Smooth muscle cell of the brain vasculature (primary cell): ENCODE results near the gene CYP3A4.
"Not testable (repeated sequence)": the region's sequence is repeated elsewhere in the genome, so short reads cannot be mapped to it uniquely, and the experiment has no call there.

Experiments used
- DNase-seq: peaks from one replicate; pipeline ENCODE4 v3.0.0-alpha.2; 2012; ENCODE audit warnings: low read depth, low spot score

Gene CYP3A4

DNA sequence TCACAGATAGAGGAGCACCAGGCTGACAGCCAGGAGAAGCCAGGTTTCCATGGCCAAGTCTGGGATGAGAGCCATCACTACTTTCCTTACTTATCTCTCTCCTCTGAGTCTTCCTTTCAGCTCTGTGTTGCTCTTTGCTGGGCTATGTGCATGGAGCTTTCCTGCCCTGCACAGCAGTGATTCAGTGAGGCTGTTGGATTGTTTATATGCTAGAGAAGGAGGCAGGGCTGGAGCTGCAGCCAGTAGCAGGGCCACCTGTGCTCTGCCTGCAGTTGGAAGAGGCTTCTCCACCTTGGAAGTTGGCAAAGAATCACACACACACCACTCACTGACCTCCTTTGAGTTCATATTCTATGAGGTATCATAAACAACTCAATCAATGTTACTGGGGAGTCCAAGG, at the start of gene CYP3A4:
CYP3A4 (minus strand) TSS at position 178 of the 400 bp plus-strand sequence; CDS start at position 75, 103 bp downstream.
- no peak for DNase-seq

DNA sequence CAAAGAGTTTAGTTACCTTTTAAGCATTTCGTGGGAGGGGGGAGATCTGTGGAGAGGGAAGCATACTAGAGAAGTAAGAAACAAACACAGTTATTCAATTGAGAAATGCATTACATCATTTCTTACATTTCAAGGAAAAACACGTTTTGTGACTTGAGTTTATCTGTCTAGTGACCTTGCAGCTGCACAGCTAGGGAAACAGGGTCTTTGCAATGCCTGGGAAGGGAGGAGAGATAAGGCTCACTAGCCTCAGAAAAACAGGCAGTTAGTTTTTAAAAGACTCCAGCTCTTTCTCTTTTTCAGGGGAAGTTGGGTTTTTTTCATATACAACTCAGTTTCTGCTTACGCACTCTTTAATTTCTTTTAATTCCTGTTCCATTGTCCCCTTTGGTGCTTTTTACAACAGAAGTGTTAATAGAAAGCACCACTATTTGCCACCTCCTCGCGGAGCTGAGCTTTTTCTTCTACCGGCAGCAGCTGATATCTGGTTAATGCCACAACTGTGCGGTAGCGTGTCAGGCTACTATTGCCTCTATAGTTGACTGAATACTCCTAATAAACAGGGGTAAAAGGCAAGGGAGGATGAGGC, 49.4 kb upstream of the CYP3A4 start:
- no peak for DNase-seq

DNA sequence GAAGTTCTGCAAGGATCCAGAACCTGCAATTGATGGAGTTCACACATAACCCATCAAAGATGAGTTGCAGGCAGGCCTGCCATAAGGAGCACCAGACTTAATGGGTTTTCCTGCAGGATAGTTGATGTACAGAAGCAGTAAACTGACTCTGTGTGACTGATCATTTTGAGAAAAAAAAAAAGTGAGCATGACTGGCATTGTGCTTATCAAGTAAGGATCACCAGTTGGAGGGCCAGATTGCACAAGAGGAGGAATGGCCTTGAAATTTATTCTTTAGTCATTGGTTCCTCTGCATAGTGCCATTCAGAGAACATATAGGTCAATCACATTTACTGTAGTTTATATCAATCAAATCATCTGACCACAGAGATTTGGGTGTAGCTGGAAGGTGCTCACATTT, 47.6 kb upstream of the CYP3A4 start:
- DNase-seq: no peak

DNA sequence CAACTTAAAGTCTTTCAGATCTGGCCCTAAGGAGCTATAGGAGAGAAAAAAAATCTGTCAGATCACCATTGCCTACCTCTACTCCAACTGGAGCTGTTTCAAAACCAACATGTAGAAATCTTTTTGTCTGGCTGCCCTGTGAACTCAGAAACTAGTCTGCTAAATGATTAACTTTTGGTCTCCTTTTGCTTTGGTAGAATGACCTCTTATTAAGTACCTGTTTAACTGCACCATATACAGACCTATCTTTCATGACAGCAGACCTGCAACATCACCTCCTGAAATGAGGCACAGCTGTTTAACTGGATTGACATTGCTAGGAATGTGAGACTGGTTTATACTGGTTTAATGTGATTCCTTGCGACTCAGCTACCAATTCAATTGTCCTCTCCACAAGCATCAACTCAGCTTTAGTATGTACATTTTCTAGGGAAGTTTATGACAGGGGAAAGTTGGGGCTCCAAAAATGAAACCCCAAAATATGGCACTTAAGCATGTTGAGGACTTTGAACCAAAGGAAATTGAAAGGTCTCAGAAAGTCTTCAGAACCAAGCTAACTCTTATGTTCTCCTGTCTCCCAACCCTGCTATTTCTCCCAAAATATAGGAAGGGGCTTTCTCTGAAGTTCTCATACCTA, 45.7 kb upstream of the CYP3A4 start:
- no peak for DNase-seq

DNA sequence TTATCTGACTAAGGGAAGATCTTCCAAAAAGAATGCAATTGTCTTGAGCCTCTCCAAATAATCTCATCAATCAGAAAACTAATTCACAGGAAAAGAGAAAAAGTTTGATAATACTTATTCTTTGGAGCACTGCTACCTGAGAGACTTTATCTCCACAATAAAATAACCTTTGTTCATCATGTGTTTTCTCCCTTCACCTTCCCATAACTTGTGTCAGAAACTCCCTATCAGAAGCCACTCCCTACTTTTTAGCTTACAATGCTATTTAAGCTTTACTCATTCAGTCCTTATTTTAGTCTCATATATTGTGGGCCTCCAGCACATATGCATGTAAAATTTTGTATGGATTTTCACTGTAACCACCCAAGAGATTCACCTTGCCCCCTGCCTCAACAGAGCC, 44.8 kb upstream of the CYP3A4 start:
- DNase-seq: no peak

DNA sequence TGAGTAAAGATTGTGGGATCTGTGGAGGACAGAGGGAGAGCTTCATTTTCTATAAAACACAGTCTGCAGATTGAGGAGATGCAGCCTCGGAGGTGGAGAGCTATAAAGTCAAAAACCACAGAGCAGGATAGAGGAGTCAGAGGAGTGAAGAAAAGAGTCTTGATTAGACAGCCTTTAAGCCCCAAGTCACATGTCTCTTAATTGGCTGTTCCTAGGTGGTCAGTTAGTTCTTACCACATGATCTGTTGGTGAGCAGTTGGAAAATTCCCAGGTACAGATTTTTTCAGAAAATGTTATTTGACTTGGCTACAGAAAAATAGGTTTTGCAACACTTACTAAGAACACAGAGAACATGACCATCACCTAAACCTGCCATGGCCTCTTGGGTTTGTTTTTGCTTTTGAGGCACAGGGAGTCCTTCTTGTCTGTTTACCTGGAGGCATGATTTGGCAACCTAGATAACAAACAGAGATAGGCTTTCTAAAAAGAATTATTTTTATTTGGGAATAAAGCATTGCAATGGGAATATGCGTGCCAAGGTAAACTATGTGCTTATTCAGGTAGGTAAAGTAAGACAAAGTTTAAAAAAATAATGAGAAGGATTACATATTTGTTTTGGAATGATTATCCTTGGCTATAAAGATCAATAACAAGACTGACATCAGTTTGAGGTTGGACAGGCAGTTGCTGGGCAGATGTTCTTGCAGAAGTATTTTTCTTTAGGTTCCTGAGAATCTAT, 43.2 kb upstream of the CYP3A4 start:
- no peak for DNase-seq

DNA sequence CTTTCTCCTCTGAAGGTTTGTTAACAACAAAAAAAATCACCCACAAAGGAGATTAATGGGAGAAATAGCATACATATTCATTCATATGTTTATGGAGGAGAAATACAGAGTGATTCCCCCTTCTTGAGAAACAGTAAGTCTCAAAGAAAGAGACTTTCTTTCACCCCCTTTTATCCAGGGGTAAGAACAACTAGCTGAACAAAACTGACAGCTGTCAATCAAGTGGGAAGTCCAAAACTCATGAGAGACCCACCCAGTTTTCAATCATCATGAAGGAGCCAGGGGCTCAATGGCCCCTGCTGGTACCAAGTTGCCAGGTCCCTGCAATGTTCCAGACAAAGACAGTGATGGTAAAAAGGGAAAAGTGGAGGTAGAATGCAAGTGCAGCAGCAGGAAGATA, 41.9 kb upstream of the CYP3A4 start:
- no peak for DNase-seq

DNA sequence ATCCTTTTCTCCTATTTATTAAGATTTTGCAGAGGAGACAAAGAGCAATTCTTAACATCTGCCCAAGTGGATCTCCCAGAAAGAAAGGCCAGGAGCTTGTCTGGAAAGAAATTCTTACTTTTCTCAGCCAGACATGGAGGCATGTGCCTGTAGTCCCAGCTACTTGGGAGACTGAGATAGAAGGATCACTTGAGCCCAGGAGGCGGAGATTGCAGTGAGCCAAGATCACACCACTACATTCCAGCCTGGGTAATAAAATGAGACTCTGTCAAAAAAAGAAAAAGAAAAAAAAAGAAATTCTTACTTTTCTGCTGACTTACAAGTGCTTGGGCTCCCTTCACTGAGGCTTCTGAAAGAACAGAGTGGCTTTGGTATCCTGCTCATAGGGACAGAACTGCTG, 41.5 kb upstream of the CYP3A4 start:
- no peak for DNase-seq

DNA sequence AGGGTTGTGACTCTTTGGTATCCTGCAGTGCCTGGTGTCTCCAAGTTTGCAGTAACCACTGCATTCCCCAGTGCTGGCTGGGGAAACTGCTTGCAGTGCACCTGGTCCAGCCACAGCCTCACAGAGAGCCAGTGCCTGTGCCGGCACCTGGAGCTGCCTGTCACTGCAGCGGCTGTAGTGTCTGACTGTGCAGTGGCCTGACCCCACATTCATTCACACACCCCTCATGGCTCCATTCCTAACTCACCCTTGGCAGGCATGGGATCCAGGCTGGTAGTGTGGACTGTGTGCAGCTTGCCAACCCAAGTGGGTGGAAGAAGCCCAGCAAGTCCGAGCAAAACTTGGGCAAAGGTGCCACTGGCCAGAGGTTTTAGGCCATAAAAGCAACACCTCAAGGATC, 40.1 kb upstream of the CYP3A4 start:
- no peak for DNase-seq

DNA sequence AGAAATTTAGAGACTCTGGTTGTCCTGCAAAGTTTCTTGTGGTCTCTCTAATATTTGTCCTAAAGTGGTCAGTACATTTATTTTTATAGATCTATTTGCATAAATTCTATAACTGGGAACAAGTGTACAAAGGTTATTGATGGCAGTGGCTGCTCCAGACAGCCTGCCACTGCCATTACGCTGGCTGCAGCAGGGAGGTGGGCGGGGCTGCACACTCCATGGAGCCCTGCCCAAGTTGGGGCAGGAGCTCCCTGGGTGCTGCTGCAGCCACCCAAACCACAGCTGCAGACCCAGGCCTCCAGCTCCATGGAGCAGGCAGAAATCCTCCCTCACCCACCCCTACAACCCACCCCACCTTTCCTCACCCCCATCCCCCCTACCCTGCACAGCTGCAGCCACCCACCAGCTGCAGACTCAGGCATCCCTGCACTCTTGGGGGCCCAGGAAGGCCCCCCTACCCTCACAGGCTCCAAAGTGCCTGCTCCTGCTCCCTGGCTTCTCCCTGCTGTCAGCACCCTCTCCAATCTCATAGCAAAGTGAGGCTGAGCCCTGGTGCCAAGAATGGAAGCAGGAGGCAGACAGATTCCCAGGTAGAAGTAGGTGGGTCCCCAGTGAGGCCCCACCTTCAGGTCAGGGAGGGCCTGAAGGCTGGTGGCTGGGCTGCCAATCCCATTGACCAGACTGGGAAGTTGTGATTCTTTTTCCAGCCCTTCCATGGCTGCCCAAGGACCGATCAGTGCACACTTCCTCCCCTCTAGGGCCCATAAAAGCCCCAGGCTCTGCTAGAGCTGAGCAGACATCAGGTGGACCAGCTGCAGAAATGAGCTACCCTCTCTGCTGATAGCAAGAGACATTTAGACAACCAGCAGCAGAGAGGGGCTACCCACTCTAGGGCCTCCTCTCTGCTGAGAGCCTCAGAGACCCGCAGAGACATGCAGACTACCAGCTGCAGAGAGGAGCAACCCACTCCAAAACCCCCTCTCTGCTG, 39.0 kb upstream of the CYP3A4 start:
- DNase-seq: no peak

DNA sequence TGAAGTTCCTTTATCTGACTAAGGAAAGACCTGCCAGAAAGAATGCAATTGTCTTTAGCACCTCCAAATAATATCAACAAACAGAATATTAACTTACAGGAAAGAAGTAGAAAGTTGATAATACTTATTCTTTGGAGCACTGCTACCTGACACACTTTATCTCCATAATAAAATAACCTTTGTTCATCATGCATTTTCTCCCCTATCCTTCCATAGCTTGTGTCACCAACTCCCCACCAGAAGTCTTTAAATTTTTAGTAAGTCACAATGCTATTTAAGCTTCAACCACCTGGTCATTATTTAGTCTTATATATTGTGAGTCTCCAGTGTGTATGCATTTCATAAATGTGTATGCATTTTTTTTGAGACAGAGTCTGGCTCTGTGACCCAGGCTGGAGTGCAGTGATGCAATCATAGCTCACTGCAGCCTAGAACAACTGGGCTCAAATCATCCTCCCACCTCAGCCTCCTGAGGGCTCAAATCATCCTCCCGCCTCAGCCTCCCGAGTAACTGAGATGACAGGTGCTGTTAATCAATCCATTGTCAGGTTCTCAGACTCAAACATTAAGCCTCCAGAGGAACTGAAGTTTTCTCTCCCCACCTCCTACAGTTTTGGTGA, 36.5 kb upstream of the CYP3A4 start:
- no peak for DNase-seq

DNA sequence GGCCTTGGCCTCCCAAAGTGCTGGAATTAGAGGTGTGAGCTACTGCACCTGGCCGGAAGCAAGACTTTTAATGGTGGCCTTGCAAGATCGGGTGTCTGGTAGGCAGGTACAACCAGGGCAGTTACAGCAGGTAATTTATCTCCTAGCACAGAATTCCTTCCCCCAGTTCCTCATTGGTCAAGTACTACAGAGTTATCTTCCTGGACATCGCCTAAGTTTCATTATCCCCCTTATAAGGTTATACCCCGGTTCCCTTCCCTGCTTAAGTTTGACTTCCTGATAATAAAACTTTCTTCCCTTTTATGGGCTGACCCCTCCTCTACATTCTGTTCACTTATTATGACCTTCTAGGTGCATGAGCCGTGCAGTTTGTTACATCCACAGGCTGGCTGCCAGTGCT, 24.8 kb upstream of the CYP3A4 start:
- DNase-seq: no peak

DNA sequence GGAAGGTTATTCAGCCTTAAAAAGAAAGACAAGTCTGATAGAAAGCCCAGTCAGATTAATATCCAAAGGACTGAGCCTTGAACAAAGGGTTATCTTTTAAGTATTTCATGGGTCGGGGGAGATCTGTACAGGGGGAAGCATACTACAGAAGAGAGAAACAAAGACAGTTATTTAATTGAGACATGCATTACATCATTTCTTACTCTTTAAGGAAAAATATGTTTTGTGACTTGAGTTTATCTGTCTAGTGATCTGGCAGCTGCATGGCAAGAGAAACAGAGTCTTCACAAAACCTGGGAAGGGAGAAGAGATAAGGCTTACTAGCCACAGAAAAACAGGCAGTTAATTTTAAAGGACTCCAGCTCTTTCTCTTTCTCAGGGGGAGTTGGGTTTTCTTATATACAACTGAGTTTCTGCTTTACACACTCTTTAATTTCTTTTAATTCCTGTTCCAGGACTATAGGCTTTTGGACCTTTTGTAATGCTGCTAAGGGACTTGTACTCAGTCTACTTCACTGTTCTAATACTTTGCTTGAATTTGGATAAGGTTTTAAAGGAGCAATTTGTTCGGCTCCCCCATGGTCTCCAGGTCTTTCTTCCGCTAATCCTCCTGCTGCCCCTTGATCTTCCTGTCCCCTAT, 23.0 kb upstream of the CYP3A4 start:
- DNase-seq: no peak

DNA sequence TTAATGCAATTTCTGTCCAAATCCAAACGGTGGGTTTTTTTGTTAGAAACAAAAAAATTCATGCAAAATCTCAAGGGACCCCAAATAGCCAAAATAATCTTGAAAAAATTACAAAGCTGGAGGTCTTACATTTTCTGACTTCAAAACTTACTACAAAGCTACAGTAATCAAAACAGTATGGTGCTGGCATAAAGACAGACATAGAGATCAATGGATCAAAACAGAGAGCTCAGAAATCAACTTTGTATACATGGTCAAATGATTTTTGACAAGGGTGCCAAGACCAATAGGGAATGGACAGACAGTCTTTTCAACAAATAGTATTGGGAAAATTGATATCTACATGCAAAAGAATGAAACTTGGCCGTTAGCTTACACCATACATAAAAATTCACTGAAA, 21.7 kb upstream of the CYP3A4 start:
- no peak for DNase-seq

DNA sequence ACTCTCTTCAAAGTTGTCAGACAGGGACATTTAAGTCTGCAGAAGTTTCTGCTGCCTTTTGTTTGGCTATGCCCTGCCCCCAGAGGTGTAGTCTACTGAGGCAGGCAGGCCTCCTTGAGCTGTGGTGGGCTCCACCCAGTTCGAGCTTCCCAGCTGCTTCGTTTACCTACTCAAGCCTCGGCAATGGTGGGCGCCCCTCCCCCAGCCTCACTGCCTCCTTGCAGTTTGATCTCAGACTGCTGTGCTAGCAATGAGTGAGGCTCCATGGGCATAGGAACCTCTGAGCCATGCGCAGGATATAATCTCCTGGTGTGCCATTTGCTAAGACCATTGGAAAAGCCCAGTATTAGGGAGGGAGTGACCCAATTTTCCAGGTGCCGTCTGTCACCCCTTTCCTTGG, 19.1 kb upstream of the CYP3A4 start:
- not testable (repeated sequence) for DNase-seq

DNA sequence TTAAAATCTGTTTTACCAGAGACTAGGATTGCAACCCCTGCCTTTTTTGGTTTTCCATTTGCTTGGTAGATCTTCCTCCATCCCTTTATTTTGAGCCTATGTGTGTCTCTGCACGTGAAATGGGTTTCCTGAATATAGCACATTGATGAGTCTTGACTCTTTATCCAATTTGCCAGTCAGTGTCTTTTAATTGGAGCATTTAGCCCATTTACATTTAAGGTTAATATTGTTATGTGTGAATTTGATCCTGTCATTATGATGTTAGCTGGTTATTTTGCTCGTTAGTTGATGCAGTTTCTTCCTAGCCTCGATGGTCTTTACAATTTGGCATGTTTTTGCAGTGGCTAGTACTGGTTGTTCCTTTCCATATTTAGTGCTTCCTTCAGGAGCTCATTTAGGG, 17.4 kb upstream of the CYP3A4 start:
- DNase-seq: not testable (repeated sequence)

DNA sequence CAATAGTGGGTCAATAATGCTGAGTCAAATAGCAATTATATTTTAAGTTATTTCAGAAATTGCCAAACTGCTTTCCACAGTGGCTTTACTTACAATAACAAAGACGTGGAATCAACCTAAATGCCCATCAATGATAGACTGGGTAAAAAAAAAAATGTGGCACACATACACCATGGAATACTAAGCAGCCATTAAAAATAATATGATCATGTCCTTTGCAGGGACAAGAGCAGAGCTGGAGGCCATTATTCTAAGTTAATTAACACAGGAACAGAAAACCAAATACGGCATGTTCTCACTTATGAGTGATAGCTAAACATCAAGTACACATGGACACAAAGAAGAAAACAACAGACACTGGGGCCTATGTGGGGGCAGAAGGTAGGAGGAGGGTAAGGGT, 15.0 kb upstream of the CYP3A4 start:
- no peak for DNase-seq

DNA sequence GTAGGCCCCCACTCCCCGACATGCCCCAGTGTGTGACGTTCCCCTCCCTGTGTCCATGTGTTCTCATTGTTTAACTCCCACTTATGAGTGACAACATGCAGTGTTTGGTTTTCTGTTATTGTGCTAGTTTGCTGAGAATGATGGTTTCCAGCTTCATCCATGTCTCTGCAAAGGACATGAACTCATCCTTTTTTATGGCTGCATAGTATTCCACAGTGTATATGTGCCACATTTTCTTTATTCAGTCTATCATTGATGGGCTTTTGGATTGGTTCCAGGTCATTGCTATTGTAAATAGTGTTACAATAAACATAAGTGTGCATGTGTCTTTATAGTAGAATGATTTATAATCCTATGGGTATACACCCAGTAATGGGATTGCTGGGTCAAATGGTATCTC, 11.9 kb upstream of the CYP3A4 start:
- not testable (repeated sequence) for DNase-seq

DNA sequence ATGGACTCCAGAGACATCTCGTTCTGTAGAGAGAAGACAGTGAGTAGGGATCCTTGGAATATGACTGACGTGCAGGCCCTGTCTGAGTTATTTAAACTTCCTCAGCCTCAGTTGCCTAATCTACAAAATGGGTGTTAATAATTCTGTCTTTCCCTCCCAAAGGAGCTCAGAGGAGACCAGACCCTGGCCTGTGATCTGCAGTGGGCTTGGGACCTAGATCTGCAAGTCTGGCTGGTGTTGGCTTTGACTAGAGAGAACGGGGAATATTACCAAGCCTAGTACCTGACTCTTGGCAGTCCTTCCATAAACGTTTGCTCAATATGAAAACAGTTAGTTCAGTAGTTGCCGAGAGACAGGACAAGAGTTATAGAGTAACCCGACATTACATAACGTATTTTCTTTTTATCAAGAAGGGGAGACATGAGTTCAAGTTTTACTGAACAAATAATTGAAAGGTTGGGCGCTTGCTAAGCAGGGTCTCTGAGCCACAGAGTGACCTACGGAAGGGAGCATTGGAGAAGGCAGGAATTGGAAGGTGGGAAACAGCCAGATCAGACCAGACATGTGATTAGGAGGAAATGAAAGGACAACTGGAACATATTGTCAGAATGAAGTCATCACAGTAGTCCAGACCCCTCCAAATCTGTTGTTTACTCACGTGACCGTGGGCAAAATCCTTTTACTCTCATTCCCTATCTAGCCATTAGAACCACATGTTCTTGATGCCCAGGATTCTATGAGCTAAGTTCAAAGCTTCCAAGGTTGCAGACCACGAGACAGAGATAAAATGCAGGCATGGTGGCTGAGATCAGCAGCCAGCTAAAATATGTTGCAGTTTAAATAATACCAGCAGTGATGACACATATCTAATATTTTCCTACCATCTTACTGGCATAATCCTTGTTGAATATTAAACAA, 10.9 kb upstream of the CYP3A4 start:
- no peak for DNase-seq

DNA sequence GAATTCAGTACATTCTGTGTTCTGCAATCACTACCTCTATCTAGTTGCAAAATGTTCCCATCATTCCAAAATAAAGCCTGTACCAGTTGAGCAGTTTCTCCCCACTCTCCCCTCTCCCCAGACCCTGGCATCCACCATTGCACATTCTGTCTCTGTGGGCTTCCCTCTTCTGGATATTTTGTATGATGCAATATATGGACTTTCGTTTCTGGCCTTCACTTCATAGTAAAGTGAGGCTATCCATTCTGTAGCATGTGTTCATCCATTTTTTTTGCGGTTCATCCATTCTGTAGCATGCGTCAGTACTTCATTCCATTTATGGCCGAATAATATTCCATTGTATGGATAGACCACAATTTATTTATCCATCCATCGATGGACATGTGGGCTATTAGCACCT, 9.5 kb upstream of the CYP3A4 start:
- DNase-seq: no peak
